HL-60 (cell line): ENCODE measurements around the gene FOXO6.

ENCODE experiments used
- POLR2AphosphoS5 ChIP-seq: IDR thresholded peaks from 2 replicates; pipeline ENCODE4 v1.6.1; 2012; ENCODE audit warnings: low read depth
- REST ChIP-seq: IDR thresholded peaks from 2 replicates; pipeline ENCODE4 v1.6.1; 2012; ENCODE audit warnings: low read depth; ENCODE audit not compliant: insufficient replicate concordance
- TF ChIP-seq, protein P1 (sequence below): IDR thresholded peaks from one replicate; pipeline ENCODE4 v1.5.1; 2011; ENCODE audit warnings: low read length, control low read depth, inconsistent platforms; ENCODE audit not compliant: insufficient read depth

GRCh38 chr1:41359211-41360073, 1.8 kb upstream of the FOXO6 start:
- TF ChIP-seq, protein P1, sequence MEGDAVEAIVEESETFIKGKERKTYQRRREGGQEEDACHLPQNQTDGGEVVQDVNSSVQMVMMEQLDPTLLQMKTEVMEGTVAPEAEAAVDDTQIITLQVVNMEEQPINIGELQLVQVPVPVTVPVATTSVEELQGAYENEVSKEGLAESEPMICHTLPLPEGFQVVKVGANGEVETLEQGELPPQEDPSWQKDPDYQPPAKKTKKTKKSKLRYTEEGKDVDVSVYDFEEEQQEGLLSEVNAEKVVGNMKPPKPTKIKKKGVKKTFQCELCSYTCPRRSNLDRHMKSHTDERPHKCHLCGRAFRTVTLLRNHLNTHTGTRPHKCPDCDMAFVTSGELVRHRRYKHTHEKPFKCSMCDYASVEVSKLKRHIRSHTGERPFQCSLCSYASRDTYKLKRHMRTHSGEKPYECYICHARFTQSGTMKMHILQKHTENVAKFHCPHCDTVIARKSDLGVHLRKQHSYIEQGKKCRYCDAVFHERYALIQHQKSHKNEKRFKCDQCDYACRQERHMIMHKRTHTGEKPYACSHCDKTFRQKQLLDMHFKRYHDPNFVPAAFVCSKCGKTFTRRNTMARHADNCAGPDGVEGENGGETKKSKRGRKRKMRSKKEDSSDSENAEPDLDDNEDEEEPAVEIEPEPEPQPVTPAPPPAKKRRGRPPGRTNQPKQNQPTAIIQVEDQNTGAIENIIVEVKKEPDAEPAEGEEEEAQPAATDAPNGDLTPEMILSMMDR = no peak
- TF ChIP-seq POLR2AphosphoS5 (no peak), REST (no peak)
